H1 (cell line): ENCODE data around the gene RUNX1. TPM values are rescaled to one million over a fixed set of nuclear protein-coding genes. Genes with fewer than 3 reads are reported as not detected.

Experiments used
- CTCF ChIA-PET: fragments of 300-600 bp; sonication (Branson Sonifier 250); formaldehyde crosslinking; loops from one replicate; lab custom pipeline; 2021; ENCODE audit not compliant: partially characterized antibody; lab: Charles Lee
- POLR2A ChIA-PET: fragments of 300-600 bp; sonication (Branson Sonifier 250); formaldehyde crosslinking; loops from one replicate; lab custom pipeline; 2021; ENCODE audit warnings: inconsistent platforms; ENCODE audit not compliant: partially characterized antibody; lab: Charles Lee
- DNase-seq, 2 experiments: peaks; one replicate each; pipeline versions ENCODE4 v3.0.0 to v3.0.0-alpha.2; 2010 to 2022; ENCODE audit warnings: low spot score in 2 of 2, low read depth in 1 of 2, mixed read lengths in 1 of 2
- FAIRE-seq: peaks from 2 replicates; lab custom pipeline; 2011; peaks lifted over from hg19 to GRCh38; lab: Jason Lieb, UNC
- H2AFZ ChIP-seq: 2 replicates; pipeline ENCODE4 v1.8.1; 2012; ENCODE audit warnings: low read length, inconsistent platforms
- H2AK5ac ChIP-seq: 2 replicates; pipeline ENCODE4 v1.6.1; 2013; ENCODE audit warnings: low read depth, low read length
- H2BK120ac ChIP-seq: replicated peaks from 2 replicates; pipeline ENCODE3; 2013; ENCODE audit warnings: low read depth, low read length, inconsistent platforms
- H2BK12ac ChIP-seq: 2 replicates; pipeline ENCODE4 v1.6.1; 2013; ENCODE audit warnings: low read depth, low read length
- H2BK15ac ChIP-seq: 2 replicates; pipeline ENCODE4 v1.6.1; 2013; ENCODE audit warnings: low read length
- H2BK20ac ChIP-seq: 2 replicates; pipeline ENCODE4 v1.6.1; 2013; ENCODE audit warnings: low read length
- H2BK5ac ChIP-seq: 2 replicates; pipeline ENCODE4 v1.6.1; 2013; ENCODE audit warnings: low read depth, low read length
- H3K14ac ChIP-seq: 2 replicates; pipeline ENCODE4 v1.6.1; 2013; ENCODE audit warnings: inconsistent platforms; ENCODE audit not compliant: insufficient read length
- H3K18ac ChIP-seq: 2 replicates; pipeline ENCODE4 v1.6.1; 2013; ENCODE audit warnings: low read length; ENCODE audit errors: extremely low read depth
- H3K23ac ChIP-seq: 2 replicates; pipeline ENCODE4 v1.6.1; 2013; ENCODE audit warnings: inconsistent platforms; ENCODE audit not compliant: insufficient read length
- H3K23me2 ChIP-seq: 2 replicates; pipeline ENCODE4 v1.6.1; 2013; ENCODE audit warnings: low read depth, low read length
- H3K27ac ChIP-seq: 2 replicates; pipeline ENCODE4 v1.6.1; 2011; ENCODE audit warnings: low read depth, low read length, inconsistent platforms
- H3K27me3 ChIP-seq, 4 experiments: replicated peaks in 1 of 4; 1 replicate in 1 of 4; 2 replicates in 3 of 4; pipeline versions ENCODE4 v1.6.1 to v1.8.1; 2011 to 2013; ENCODE audit warnings: low read length in 3 of 4, mild to moderate bottlenecking in 3 of 4, inconsistent platforms in 2 of 4, mixed read lengths in 2 of 4, moderate library complexity in 1 of 4; ENCODE audit not compliant: control insufficient read depth in 3 of 4, insufficient read depth in 3 of 4; ENCODE audit errors: extremely low read depth in 1 of 4
- H3K36me3 ChIP-seq, 4 experiments: 2 replicates each; pipeline versions ENCODE4 v1.6.1 to v1.8.1; 2011 to 2013; ENCODE audit warnings: mild to moderate bottlenecking in 4 of 4, low read length in 3 of 4, moderate library complexity in 2 of 4, control low read depth in 1 of 4, inconsistent platforms in 1 of 4; ENCODE audit not compliant: insufficient read depth in 4 of 4, control insufficient read depth in 2 of 4
- H3K4ac ChIP-seq: replicated peaks from 2 replicates; pipeline ENCODE3; 2013; ENCODE audit warnings: low read length, low read depth, mixed read lengths, inconsistent platforms; ENCODE audit not compliant: insufficient read length
- H3K4me1 ChIP-seq, 4 experiments: replicated peaks in 1 of 4; 1 replicate in 1 of 4; 2 replicates in 3 of 4; pipeline versions ENCODE4 v1.6.1 to v1.8.1; 2011 to 2013; ENCODE audit warnings: low read length in 3 of 4, inconsistent platforms in 2 of 4, mixed read lengths in 1 of 4; ENCODE audit not compliant: insufficient read depth in 4 of 4, control insufficient read depth in 3 of 4
- H3K4me2 ChIP-seq, 2 experiments: 2 replicates each; pipeline versions ENCODE4 v1.6.1 to v1.8.1; 2011 to 2013; ENCODE audit warnings: low read depth in 2 of 2, low read length in 2 of 2, control low read depth in 1 of 2, inconsistent platforms in 1 of 2, mild to moderate bottlenecking in 1 of 2; ENCODE audit not compliant: insufficient read depth in 1 of 2
- H3K4me3 ChIP-seq, 4 experiments: fragments of 200-600, 300-600 bp in 1 of 4; sonication (generic), shearing (Covaris generic), sonication (Bioruptor Twin) in 1 of 4; 2 replicates each; pipeline versions ENCODE4 v1.5.1 to v1.8.1; 2011 to 2016; ENCODE audit warnings: low read length in 4 of 4, low read depth in 3 of 4, control low read depth in 2 of 4, inconsistent platforms in 2 of 4, mild to moderate bottlenecking in 2 of 4, mixed read lengths in 1 of 4, moderate library complexity in 1 of 4; ENCODE audit not compliant: insufficient read depth in 2 of 4; ENCODE audit errors: extremely low read depth in 1 of 4
- H3K56ac ChIP-seq: replicated peaks from 2 replicates; pipeline ENCODE3; 2013; ENCODE audit warnings: low read depth, mild to moderate bottlenecking, mixed read lengths, low read length, inconsistent platforms; ENCODE audit not compliant: insufficient read length
- H3K79me1 ChIP-seq: 2 replicates; pipeline ENCODE4 v1.6.1; 2013; ENCODE audit warnings: low read depth, low read length, control low read depth
- H3K79me2 ChIP-seq, 2 experiments: 2 replicates each; pipeline versions ENCODE4 v1.6.1 to v1.8.1; 2012 to 2013; ENCODE audit warnings: low read length in 2 of 2, mild to moderate bottlenecking in 2 of 2, inconsistent platforms in 1 of 2; ENCODE audit not compliant: insufficient read depth in 2 of 2, control insufficient read depth in 1 of 2
- H3K9ac ChIP-seq, 4 experiments: replicated peaks in 1 of 4; 1 replicate in 1 of 4; 2 replicates in 3 of 4; pipeline versions ENCODE4 v1.6.1 to v1.8.1; 2011 to 2013; ENCODE audit warnings: low read depth in 3 of 4, low read length in 3 of 4, control low read depth in 2 of 4, mild to moderate bottlenecking in 2 of 4, moderate library complexity in 2 of 4, inconsistent platforms in 1 of 4; ENCODE audit errors: extremely low read depth in 1 of 4
- H3K9me3 ChIP-seq, 2 experiments: 2 replicates each; pipeline versions ENCODE4 v1.6.1 to v1.8.1; 2012 to 2013; ENCODE audit warnings: mild to moderate bottlenecking in 2 of 2, moderate library complexity in 2 of 2, control low read depth in 1 of 2, inconsistent platforms in 1 of 2, low read depth in 1 of 2, low read length in 1 of 2, mixed read lengths in 1 of 2; ENCODE audit not compliant: insufficient read depth in 2 of 2
- H4K20me1 ChIP-seq, 2 experiments: replicated peaks in 1 of 2; 2 replicates each; pipeline versions ENCODE3 to v1.8.1; 2011 to 2013; ENCODE audit warnings: inconsistent platforms in 2 of 2, low read length in 2 of 2, mild to moderate bottlenecking in 1 of 2; ENCODE audit not compliant: insufficient read depth in 2 of 2, control insufficient read depth in 1 of 2
- H4K5ac ChIP-seq: 2 replicates; pipeline ENCODE4 v1.6.1; 2013; ENCODE audit warnings: low read length, low read depth, mixed read lengths, inconsistent platforms; ENCODE audit not compliant: insufficient read length
- H4K8ac ChIP-seq: 2 replicates; pipeline ENCODE4 v1.8.0; 2013; ENCODE audit warnings: mild to moderate bottlenecking, moderate library complexity, low read length, inconsistent platforms; ENCODE audit not compliant: insufficient read depth; ENCODE audit errors: extremely low read depth
- H4K91ac ChIP-seq: replicated peaks from 2 replicates; pipeline ENCODE3; 2013; ENCODE audit warnings: low read length, mixed read lengths, inconsistent platforms; ENCODE audit not compliant: insufficient read length
- ATF3 ChIP-seq: IDR thresholded peaks from 2 replicates; pipeline ENCODE4 v1.6.1; 2011; ENCODE audit warnings: low read depth, mild to moderate bottlenecking, low read length; ENCODE audit not compliant: insufficient read depth
- CBX5 ChIP-seq: fragments of 300-800, 300-1000 bp; sonication (generic); IDR thresholded peaks from 2 replicates; pipeline ENCODE4 v1.7.1; 2016; ENCODE audit warnings: antibody characterized with exemption, low read length, low read depth
- CREB1 ChIP-seq: IDR thresholded peaks from 2 replicates; pipeline ENCODE4 v1.6.1; 2012; ENCODE audit warnings: inconsistent platforms
- CTCF ChIP-seq, 3 experiments: IDR thresholded peaks; 1 replicate in 2 of 3; 2 replicates in 1 of 3; pipeline versions ENCODE4 v1.5.1 to v1.6.1; 2011; ENCODE audit warnings: low read length in 3 of 3, mild to moderate bottlenecking in 3 of 3, inconsistent platforms in 2 of 3, low read depth in 1 of 3, moderate library complexity in 1 of 3; ENCODE audit not compliant: insufficient read depth in 1 of 3; ENCODE audit errors: control extremely low read depth in 1 of 3
- KDM4A ChIP-seq: IDR thresholded peaks from one replicate; pipeline ENCODE4 v1.7.1; 2012; ENCODE audit warnings: low read depth, mild to moderate bottlenecking, moderate library complexity, low read length, inconsistent platforms; ENCODE audit not compliant: severe bottlenecking
- RBBP5 ChIP-seq: IDR thresholded peaks from 2 replicates; pipeline ENCODE4 v1.7.1; 2012; ENCODE audit warnings: low read depth, mild to moderate bottlenecking, inconsistent platforms, low read length, moderate library complexity, borderline replicate concordance
- SAP30 ChIP-seq: fragments of 300-600 bp; sonication (generic); IDR thresholded peaks from 2 replicates; pipeline ENCODE4 v1.7.1; 2012; ENCODE audit warnings: low read length, moderate library complexity, mild to moderate bottlenecking, inconsistent platforms; ENCODE audit not compliant: insufficient read depth, insufficient replicate concordance
- SIX5 ChIP-seq: IDR thresholded peaks from 2 replicates; pipeline ENCODE4 v1.6.1; 2011; ENCODE audit warnings: mild to moderate bottlenecking, low read depth, low read length
- SP1 ChIP-seq: IDR thresholded peaks from 2 replicates; pipeline ENCODE4 v1.6.1; 2011; ENCODE audit warnings: low read depth, low read length
- SUZ12 ChIP-seq: fragments of 200-600 bp; sonication (generic); IDR thresholded peaks from 2 replicates; pipeline ENCODE4 v1.6.1; 2012; ENCODE audit warnings: mild to moderate bottlenecking, inconsistent platforms, low read length, moderate library complexity, mixed read lengths
- TAF1 ChIP-seq: IDR thresholded peaks from 2 replicates; pipeline ENCODE4 v1.6.1; 2011; ENCODE audit warnings: mild to moderate bottlenecking, low read depth, low read length
- WGBS, 2 experiments: shearing (Covaris generic) in 1 of 2; methylation state at CpG; one replicate each; pipeline versions ENCODE4 v1.1.6 to v1.1.7; 2013 to 2015; ENCODE audit warnings: low lambda C conversion rate in 2 of 2, mixed read lengths in 2 of 2, inconsistent platforms in 1 of 2, low coverage in 1 of 2, missing lambda C conversion rate in 1 of 2; ENCODE audit not compliant: insufficient replicate concordance in 2 of 2, insufficient coverage in 1 of 2, insufficient read length in 1 of 2; ENCODE audit errors: extremely low coverage in 1 of 2, missing lambda C conversion rate in 1 of 2; 5-methylcytosine and 5-hydroxymethylcytosine counted together
- polyA plus RNA-seq, 7 experiments: library from polyadenylated mRNA; depleted of rRNA in 3 of 7; stranded (reverse) in 5 of 7; unstranded in 2 of 7; fragments of >200 nt in 5 of 7; fragments of 200-250 nt in 2 of 7; gene quantifications; 1 replicate in 5 of 7; 2 replicates in 1 of 7; 4 replicates in 1 of 7; pipeline versions ENCODE4 v1.2.1 to v1.2.3, GENCODE V29; 2011 to 2013; ENCODE audit warnings: missing spikeins in 2 of 7, mixed read lengths in 2 of 7
- total RNA-seq: library from RNA; stranded (reverse); fragmentation: NEBNext Ultra II Directional; extraction: Animal tissue kit (Norgen Biotek cat#: 25700); gene quantifications from 2 replicates; pipeline ENCODE4 v1.2.1, GENCODE V29; 2021

RUNX1 gene
- total and polyA plus RNA-seq, 2 of the 8 experiments (the other 6 are each of a cell fraction or from before 2014, with no cell fraction given), result 0.20 to 0.60 TPM

- Histone ChIP-seq H2AFZ (no peak overlapping the region), H2AK5ac (no peak overlapping the region), H3K18ac (no peak overlapping the region), H3K4ac (no peak overlapping the region), H3K4me1 (peaks cover 4 to 8% (median 5%) of the 10 kb centered on the region in 4 experiments; a peak in 6 of 7 replicates), H2BK20ac (no peak overlapping the region), H3K4me2 (no peak overlapping the region), H4K5ac (no peak overlapping the region), H3K79me2 (no peaks in the 10 kb centered on the region), H4K91ac (no peak overlapping the region), H2BK12ac (no peak overlapping the region), H3K9me3 (no peaks in the 10 kb centered on the region), H3K56ac (no peak overlapping the region), H3K27ac (no peak overlapping the region), H3K36me3 (no peaks in the 10 kb centered on the region), H3K9ac (no peak overlapping the region), H4K8ac (no peak overlapping the region), H3K23me2 (no peaks in the 10 kb centered on the region), H2BK15ac (no peak overlapping the region), H2BK120ac (no peak overlapping the region), H3K4me3 (no peak overlapping the region), H3K79me1 (no peaks in the 10 kb centered on the region), H2BK5ac (no peak overlapping the region), H3K14ac (no peak overlapping the region), H3K23ac (no peak overlapping the region), H3K27me3 (peaks cover 21 to 41% (median 38%) of the 10 kb centered on the region in 4 experiments), H4K20me1 (peaks cover 3 to 11% of the 10 kb centered on the region in 2 experiments)
- DNase-seq (no peak), FAIRE-seq (no peak)
- ChIA-PET POLR2A (no interaction called here), CTCF (interaction anchor here (0.8 to 1.6 kb wide), 4 partner anchors 23 to 126 kb away, joined by 3 to 4 read pairs (median 4); no protein-coding TSS in a partner anchor)
- 84% methylated on average over 3 of the region's 3 CpGs; no CpG with 5 or more reads in 1 of the 2 experiments for WGBS, 2 experiments
- TF ChIP-seq CBX5 (no peak), CREB1 (no peak), SIX5 (no peak), RBBP5 (no peak), CTCF (IDR thresholded peaks at IDR 0.05; ENCODE audit: control extremely low read depth in 1 of 3, insufficient read depth in 1 of 3, low read depth in 1 of 3, low read length in 3 of 3) (no peak), ATF3 (no peak), SUZ12 (no peak), TAF1 (no peak), KDM4A (no peak), SP1 (no peak), SAP30 (no peak)
Observed at GRCh38 chr21:34862951-34863350, 186.2 kb downstream of the RUNX1 start.
